Measurements from ENCODE around the gene FSTL5.

DNA sequence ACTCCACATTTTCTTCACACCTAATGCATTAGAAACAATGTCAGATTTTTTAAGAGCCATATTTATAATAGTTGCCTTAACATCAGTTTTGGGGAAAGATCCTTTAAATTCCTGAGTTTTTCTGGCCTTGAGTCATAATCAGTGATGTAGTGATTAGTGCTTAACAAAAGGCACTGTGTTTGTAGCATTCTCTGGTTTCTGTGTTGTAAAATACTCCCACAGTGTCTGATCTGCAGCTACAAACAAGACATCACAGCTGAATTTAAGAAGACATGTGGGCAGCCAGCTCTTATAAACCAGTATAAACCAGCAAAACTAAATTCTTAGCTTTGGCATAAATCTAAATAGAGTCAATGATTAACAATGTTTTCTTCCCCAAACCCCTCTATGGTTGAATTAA lies 233.8 kb downstream of the FSTL5 start:
- TF ChIP-seq EZH2 (IDR thresholded peaks at IDR 0.05) (no peak), POLR2AphosphoS5 (IDR thresholded peaks at IDR 0.05; ENCODE audit: borderline replicate concordance, low read depth, low read length) (no peak)
